BE2C (cell line): ENCODE measurements around the gene MRRF.
"Not testable (repeated sequence)": the region's sequence is repeated elsewhere in the genome, so short reads cannot be mapped to it uniquely, and the experiment has no call there.

Experiments used
- DNase-seq: peaks from one replicate; pipeline ENCODE4 v3.0.0-alpha.2; 2020
- H3K27me3 ChIP-seq: fragments of 250-450 bp; sonication (Bioruptor Pico); 2 replicates; pipeline ENCODE4 v1.5.1; 2020; ENCODE audit warnings: mild to moderate bottlenecking
- H3K36me3 ChIP-seq: fragments of 250-450 bp; sonication (Bioruptor Pico); 2 replicates; pipeline ENCODE4 v1.5.1; 2020; ENCODE audit warnings: mild to moderate bottlenecking
- H3K4me1 ChIP-seq: fragments of 250-450 bp; sonication (Bioruptor Pico); 2 replicates; pipeline ENCODE4 v1.5.1; 2020
- H3K4me3 ChIP-seq: 2 replicates; pipeline ENCODE4 v1.5.1; 2011; ENCODE audit warnings: low read depth, low read length
- H3K9me3 ChIP-seq: fragments of 250-450 bp; sonication (Bioruptor Pico); 2 replicates; pipeline ENCODE4 v1.5.1; 2020
- TF ChIP-seq, protein P1 (sequence below): IDR thresholded peaks from 2 replicates; pipeline ENCODE4 v1.5.1; 2012; ENCODE audit warnings: mild to moderate bottlenecking, low read depth, low read length

Gene MRRF

DNA sequence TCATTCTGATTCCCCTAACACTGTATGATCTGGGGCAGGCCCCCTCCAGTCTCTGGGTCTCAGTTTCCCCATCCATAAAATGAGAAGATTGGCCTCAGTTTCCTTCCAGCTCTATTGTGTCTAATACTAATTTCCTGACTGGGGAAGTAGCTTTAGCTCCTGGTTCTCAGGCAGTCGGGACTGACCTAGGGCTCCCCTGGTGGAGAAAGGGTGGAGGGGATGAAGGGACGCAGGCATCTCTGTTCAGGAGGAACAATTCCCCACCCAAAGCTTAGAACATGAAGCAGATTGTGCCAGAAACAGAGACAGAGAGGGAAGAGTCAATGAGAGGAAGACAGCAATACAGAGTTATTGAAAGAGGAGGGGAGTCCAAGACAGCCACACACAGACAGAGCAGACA is 91.9 kb downstream of the MRRF start:
- no peaks in the 10 kb centered on the region for H3K27me3 ChIP-seq
- H3K4me1 ChIP-seq, result no peaks in the 10 kb centered on the region
- no peak overlapping the region for H3K4me3 ChIP-seq
- H3K9me3 ChIP-seq, result no peaks in the 10 kb centered on the region
- H3K36me3 ChIP-seq, result no peaks in the 10 kb centered on the region
- TF ChIP-seq, protein P1, sequence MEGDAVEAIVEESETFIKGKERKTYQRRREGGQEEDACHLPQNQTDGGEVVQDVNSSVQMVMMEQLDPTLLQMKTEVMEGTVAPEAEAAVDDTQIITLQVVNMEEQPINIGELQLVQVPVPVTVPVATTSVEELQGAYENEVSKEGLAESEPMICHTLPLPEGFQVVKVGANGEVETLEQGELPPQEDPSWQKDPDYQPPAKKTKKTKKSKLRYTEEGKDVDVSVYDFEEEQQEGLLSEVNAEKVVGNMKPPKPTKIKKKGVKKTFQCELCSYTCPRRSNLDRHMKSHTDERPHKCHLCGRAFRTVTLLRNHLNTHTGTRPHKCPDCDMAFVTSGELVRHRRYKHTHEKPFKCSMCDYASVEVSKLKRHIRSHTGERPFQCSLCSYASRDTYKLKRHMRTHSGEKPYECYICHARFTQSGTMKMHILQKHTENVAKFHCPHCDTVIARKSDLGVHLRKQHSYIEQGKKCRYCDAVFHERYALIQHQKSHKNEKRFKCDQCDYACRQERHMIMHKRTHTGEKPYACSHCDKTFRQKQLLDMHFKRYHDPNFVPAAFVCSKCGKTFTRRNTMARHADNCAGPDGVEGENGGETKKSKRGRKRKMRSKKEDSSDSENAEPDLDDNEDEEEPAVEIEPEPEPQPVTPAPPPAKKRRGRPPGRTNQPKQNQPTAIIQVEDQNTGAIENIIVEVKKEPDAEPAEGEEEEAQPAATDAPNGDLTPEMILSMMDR, result peak; percentile 56
- no peak for DNase-seq

DNA sequence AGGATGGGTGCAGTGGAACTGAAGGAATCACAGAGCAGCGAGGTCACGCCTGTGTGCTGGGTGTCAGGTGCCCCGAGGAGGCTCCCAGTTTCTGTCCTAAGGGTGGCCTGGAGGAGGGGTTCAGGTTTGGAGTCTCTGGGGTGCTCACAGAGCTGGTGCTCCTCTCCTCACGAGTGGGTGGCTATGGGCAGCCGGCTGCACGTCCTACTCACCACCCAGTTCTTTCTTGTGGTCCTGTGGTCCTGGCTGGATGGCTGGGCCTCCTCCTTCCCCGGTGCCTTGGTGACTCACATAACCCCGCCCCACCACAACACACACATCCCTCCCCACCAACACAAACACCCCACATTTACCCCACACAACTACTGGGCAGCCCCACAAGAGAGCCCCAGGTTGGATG is 96.2 kb downstream of the MRRF start:
- TF ChIP-seq, protein P1, result no peak
- no peaks in the 10 kb centered on the region for H3K27me3 ChIP-seq
- H3K9me3 ChIP-seq, result no peaks in the 10 kb centered on the region
- no peaks in the 10 kb centered on the region for H3K4me1 ChIP-seq
- H3K4me3 ChIP-seq, result no peak overlapping the region
- no peak for DNase-seq
- H3K36me3 ChIP-seq, result no peaks in the 10 kb centered on the region

GRCh38 chr9:122363131-122363530 is 98.4 kb downstream of the MRRF start:
- H3K4me1 ChIP-seq, H3K9me3 ChIP-seq, DNase-seq, H3K27me3 ChIP-seq, H3K36me3 ChIP-seq, H3K4me3 ChIP-seq: not testable (repeated sequence)

- H3K9me3 ChIP-seq, result no peaks in the 10 kb centered on the region
- H3K4me1 ChIP-seq, result no peaks in the 10 kb centered on the region
- TF ChIP-seq, protein P1, result no peak
- no peak for DNase-seq
- no peaks in the 10 kb centered on the region for H3K27me3 ChIP-seq
- H3K36me3 ChIP-seq, result no peaks in the 10 kb centered on the region
- H3K4me3 ChIP-seq, result no peak overlapping the region
These were observed 99.6 kb downstream of the MRRF start for GRCh38 chr9:122364117-122364782.

DNA sequence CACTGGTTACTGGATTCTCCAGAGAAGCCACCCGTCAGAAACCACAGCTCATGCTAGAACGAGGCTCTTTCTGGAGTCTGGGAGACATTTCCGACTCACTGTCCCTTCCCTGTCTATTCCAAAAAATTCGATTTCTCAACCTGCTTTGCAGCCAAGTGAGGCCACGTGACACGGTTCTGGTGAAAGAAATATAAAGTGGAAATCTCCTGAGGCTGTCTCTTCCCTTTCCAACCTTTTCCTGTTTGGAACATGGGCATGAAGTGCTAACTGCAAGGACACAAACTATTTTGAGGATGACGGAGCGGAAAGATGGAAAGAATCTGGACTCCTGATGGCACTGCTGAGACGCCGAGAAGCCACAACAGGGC is 100.1 kb downstream of the MRRF start:
- Histone ChIP-seq H3K4me3 (no peak overlapping the region), H3K27me3 (no peaks in the 10 kb centered on the region), H3K36me3 (no peaks in the 10 kb centered on the region), H3K4me1 (no peaks in the 10 kb centered on the region), H3K9me3 (no peaks in the 10 kb centered on the region)
- no peak for DNase-seq
- TF ChIP-seq, protein P1, result no peak

GRCh38 chr9:122366074-122366660 is 101.5 kb downstream of the MRRF start:
- Histone ChIP-seq H3K4me3 (no peak overlapping the region), H3K4me1 (no peaks in the 10 kb centered on the region), H3K36me3 (no peaks in the 10 kb centered on the region), H3K9me3 (no peaks in the 10 kb centered on the region), H3K27me3 (peaks cover 4% of the 10 kb centered on the region; the same call in 1 of the 2 replicates)
- no peak for DNase-seq
- TF ChIP-seq, protein P1, result no peak
